Measurements from ENCODE around the gene GABBR2. TPM values are rescaled to one million over a fixed set of nuclear protein-coding genes. Genes with fewer than 3 reads are reported as not detected.

The GABBR2 gene
- total and polyA plus RNA-seq, 4 donors: 0.39 TPM; not detected in 3

DNA sequence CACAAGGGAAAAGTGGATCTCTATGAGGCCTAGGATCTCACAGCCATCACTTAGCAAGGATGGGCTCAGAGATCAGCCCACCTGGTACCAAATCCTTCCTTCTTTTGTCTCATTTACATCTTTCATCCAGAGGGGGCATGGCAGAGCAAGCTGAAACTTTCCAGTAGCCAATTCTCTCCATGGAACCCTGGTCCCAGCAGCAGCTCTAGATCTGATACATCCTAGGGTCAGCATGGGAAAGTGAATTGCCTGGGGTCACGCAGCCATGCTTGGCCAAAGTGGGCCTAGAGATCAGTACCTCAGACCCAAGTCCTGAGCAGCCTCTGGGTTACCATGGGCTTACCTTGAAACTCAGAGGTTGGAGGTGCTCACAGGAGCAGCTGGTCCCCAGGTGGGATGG, 170.5 kb downstream of the GABBR2 start:
- WGBS, 2 donors: 97 to 100% methylated on average over 1 of the region's 1 CpG
- H3K4me3 ChIP-seq (ENCODE audit: low read length in 2 of 2): no peak overlapping the region
- no peaks in the 10 kb centered on the region for H3K27me3 ChIP-seq (ENCODE audit: control insufficient read depth in 1 of 2, insufficient read depth in 2 of 2, low read length in 1 of 2)
- H3K27ac ChIP-seq (ENCODE audit: low read depth in 1 of 2, low read length in 2 of 2): no peak overlapping the region
- ATAC-seq (ENCODE audit: low FRiP score): no peak
- no peaks in the 10 kb centered on the region for H3K4me1 ChIP-seq (ENCODE audit: control insufficient read depth in 1 of 2, insufficient read depth in 2 of 2, low read length in 2 of 2)
- H3K9me3 ChIP-seq (ENCODE audit: control insufficient read depth, low read length): no peaks in the 10 kb centered on the region
- intact Hi-C loops (cut with DNase I): no loop called here
- no peaks in the 10 kb centered on the region for H3K36me3 ChIP-seq (ENCODE audit: control insufficient read depth in 1 of 2, insufficient read depth in 2 of 2, low read length in 1 of 2)
- DNase-seq: no peak

DNA sequence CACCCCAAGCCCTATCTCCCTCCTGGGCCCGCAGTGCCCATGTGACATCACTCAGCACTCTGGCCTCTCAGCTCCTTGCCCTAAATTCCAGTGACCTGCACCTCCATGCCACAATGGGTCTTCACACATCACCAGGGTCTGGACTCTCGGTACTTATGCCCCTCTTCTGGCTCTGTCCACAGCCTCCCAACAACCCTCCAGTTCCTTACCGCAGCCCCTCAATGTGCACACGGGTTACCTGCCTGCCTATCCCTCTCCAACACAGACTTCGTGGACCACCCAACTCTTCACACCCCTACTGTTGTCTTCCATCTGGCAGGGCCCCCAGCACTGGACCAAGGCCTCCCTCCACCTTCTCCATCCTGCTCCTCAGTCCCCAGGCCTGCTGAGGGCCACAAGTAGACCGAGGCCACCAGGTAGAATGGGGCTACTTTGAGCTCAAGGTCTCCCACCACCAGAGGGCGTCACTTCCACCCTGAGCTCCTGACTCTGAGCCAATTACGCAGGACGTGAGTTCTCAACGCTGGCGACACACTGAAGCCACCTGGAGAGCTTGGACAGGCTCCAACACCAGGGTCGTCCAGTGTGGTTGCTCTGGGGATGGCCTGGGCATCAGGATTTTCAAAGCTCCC, 172.1 kb downstream of the GABBR2 start:
- intact Hi-C loops (cut with DNase I): no loop called here
- H3K4me3 ChIP-seq (ENCODE audit: low read length in 2 of 2): no peak overlapping the region
- no peak overlapping the region for H3K27ac ChIP-seq (ENCODE audit: low read depth in 1 of 2, low read length in 2 of 2)
- DNase-seq: peak in 1 of 2 donors; percentile 49
- no peaks in the 10 kb centered on the region for H3K9me3 ChIP-seq (ENCODE audit: control insufficient read depth, low read length)
- 65 to 66% methylated on average over 12 of the region's 12 CpGs for WGBS, 2 donors
- H3K4me1 ChIP-seq (ENCODE audit: control insufficient read depth in 1 of 2, insufficient read depth in 2 of 2, low read length in 2 of 2): no peaks in the 10 kb centered on the region
- ATAC-seq (ENCODE audit: low FRiP score): no peak
- H3K27me3 ChIP-seq (ENCODE audit: control insufficient read depth in 1 of 2, insufficient read depth in 2 of 2, low read length in 1 of 2): no peaks in the 10 kb centered on the region
- H3K36me3 ChIP-seq (ENCODE audit: control insufficient read depth in 1 of 2, insufficient read depth in 2 of 2, low read length in 1 of 2): no peaks in the 10 kb centered on the region

DNA sequence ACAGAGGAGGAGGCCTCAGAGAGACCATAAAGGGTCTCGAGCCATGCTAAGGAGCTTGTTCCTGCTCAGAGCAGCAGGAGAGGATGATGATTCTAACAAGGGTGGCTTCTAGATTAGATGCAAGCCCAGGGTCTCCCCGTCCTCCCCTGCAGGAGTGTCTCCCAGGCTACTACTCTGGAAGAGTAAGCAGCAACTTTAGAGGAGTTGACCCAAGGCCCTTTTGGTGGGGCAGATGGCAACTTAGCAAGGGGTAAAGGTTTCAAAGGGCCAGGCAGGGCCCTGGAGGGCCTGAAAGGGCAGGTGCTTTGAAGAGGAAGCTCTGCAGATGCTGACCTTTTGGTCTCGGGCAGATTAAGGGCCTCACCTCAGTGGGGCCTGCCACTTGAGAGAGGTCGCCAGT, 174.9 kb downstream of the GABBR2 start:
- no peak overlapping the region for H3K4me3 ChIP-seq (ENCODE audit: low read length in 2 of 2)
- no peaks in the 10 kb centered on the region for H3K27me3 ChIP-seq (ENCODE audit: control insufficient read depth in 1 of 2, insufficient read depth in 2 of 2, low read length in 1 of 2)
- 79 to 81% methylated on average over 4 of the region's 4 CpGs for WGBS, 2 donors
- H3K9me3 ChIP-seq (ENCODE audit: control insufficient read depth, low read length): no peaks in the 10 kb centered on the region
- DNase-seq (no peak), ATAC-seq (ENCODE audit: low FRiP score) (no peak)
- H3K4me1 ChIP-seq (ENCODE audit: control insufficient read depth in 1 of 2, insufficient read depth in 2 of 2, low read length in 2 of 2): no peaks in the 10 kb centered on the region
- intact Hi-C loops (cut with DNase I): no loop called here
- H3K36me3 ChIP-seq (ENCODE audit: control insufficient read depth in 1 of 2, insufficient read depth in 2 of 2, low read length in 1 of 2): no peaks in the 10 kb centered on the region
- H3K27ac ChIP-seq (ENCODE audit: low read depth in 1 of 2, low read length in 2 of 2): no peak overlapping the region

DNA sequence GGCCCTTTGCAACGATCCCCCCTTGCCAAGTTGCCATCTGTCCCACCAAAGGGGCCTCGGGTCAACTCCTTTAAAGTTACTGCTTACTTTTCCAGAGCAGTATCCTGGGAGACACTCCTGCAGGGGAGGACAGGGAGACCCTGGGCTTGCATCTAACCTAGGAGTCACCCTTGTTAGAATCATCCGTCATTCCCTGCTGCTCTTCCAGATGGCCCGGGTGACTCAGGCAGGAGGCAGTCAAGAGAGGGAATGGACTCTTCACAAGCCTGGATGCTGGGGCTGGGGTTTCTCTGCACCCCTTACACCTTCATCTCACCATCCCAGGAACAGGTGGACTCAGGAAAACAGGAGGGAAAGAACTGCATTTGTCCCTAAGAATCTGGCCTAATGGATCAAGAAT, 175.6 kb downstream of the GABBR2 start:
- WGBS, 2 donors: 18 to 29% methylated on average over 4 of the region's 4 CpGs
- intact Hi-C loops (cut with DNase I): no loop called here
- Histone ChIP-seq H3K9me3 (ENCODE audit: control insufficient read depth, low read length) (no peaks in the 10 kb centered on the region), H3K4me3 (ENCODE audit: low read length in 2 of 2) (no peak overlapping the region), H3K27me3 (ENCODE audit: control insufficient read depth in 1 of 2, insufficient read depth in 2 of 2, low read length in 1 of 2) (no peaks in the 10 kb centered on the region), H3K36me3 (ENCODE audit: control insufficient read depth in 1 of 2, insufficient read depth in 2 of 2, low read length in 1 of 2) (no peaks in the 10 kb centered on the region), H3K27ac (ENCODE audit: low read depth in 1 of 2, low read length in 2 of 2) (no peak overlapping the region), H3K4me1 (ENCODE audit: control insufficient read depth in 1 of 2, insufficient read depth in 2 of 2, low read length in 2 of 2) (no peaks in the 10 kb centered on the region)
- DNase-seq (no peak), ATAC-seq (ENCODE audit: low FRiP score) (no peak)

DNA sequence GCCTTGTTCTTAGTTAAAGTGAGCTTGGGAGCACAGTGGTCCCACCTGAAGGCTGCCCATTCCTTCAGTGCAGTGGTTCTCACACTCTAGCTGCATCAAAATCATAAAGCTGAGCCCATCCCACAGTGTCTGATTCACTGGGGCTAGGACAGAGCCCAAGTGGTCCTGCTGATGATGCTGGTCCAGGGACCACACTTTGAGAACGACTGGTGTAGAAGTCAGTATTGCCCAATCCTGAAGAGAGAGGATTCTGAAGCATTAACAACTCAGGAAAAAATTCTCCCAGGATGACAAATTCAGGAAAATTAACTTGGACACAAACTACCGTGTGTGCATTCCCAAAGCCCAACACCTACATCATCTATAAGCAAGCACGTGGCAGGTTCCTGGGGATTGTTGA, 176.2 kb downstream of the GABBR2 start:
- H3K27ac ChIP-seq (ENCODE audit: low read depth in 1 of 2, low read length in 2 of 2): no peak overlapping the region
- no peaks in the 10 kb centered on the region for H3K36me3 ChIP-seq (ENCODE audit: control insufficient read depth in 1 of 2, insufficient read depth in 2 of 2, low read length in 1 of 2)
- no peaks in the 10 kb centered on the region for H3K9me3 ChIP-seq (ENCODE audit: control insufficient read depth, low read length)
- no peaks in the 10 kb centered on the region for H3K27me3 ChIP-seq (ENCODE audit: control insufficient read depth in 1 of 2, insufficient read depth in 2 of 2, low read length in 1 of 2)
- no peak overlapping the region for H3K4me3 ChIP-seq (ENCODE audit: low read length in 2 of 2)
- 49 to 55% methylated on average over 3 of the region's 3 CpGs for WGBS, 2 donors
- no peak for ATAC-seq (ENCODE audit: low FRiP score)
- intact Hi-C loops (cut with DNase I): no loop called here
- DNase-seq: no peak
- H3K4me1 ChIP-seq (ENCODE audit: control insufficient read depth in 1 of 2, insufficient read depth in 2 of 2, low read length in 2 of 2): no peaks in the 10 kb centered on the region

DNA sequence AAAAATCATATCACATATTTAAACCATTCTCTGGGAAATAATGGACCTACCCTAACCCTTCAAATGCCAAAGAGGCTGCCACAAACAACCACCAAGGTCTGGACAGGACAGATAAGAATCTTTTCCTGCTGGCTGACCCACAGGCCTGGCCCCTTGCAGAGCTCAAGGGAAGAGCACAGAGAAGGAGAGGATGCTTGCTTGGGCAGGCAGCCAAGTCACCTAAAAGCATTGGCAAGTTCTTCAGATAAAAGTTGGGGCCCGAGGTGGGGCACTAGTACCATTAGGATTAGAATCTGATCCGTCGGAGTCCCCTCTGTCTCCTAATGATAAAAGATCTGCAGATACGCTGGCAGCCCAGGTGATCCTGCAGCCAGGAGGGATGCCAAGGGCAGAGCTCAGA, 176.6 kb downstream of the GABBR2 start:
- DNase-seq: no peak

DNA sequence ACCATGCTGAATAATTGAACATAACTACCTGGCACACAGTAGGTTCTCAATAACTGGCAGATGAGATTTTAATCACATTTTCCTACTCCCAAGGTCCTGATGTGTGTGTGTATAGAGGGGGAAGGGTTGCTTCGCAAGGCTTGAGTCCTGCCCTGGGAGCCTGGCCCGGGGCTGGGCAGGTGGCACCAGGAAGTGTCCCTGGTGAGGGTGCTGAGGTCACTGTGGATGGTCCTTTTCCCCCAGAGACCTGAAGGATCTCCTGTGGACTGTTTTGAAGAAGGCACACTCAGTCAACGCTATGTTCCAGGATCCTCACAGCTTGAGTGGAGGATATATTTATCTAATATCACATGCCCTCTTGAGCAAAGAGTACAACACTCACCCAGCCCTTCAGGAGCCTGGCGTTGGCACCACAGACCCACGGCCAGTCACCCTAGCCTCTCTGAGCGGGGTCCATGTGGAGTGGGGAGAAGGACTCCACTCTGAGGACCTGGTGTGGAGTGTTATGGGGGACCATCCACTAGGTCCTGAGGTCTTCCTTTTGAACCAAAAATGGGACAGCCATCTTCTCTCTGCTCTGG, 177.8 kb downstream of the GABBR2 start:
- Histone ChIP-seq H3K4me1 (ENCODE audit: control insufficient read depth in 1 of 2, insufficient read depth in 2 of 2, low read length in 2 of 2) (no peaks in the 10 kb centered on the region), H3K4me3 (ENCODE audit: low read length in 2 of 2) (no peak overlapping the region), H3K27me3 (ENCODE audit: control insufficient read depth in 1 of 2, insufficient read depth in 2 of 2, low read length in 1 of 2) (no peaks in the 10 kb centered on the region), H3K36me3 (ENCODE audit: control insufficient read depth in 1 of 2, insufficient read depth in 2 of 2, low read length in 1 of 2) (no peaks in the 10 kb centered on the region), H3K27ac (ENCODE audit: low read depth in 1 of 2, low read length in 2 of 2) (no peak overlapping the region), H3K9me3 (ENCODE audit: control insufficient read depth, low read length) (no peaks in the 10 kb centered on the region)
- ATAC-seq (ENCODE audit: low FRiP score): no peak
- intact Hi-C loops (cut with DNase I): no loop called here
- 86 to 87% methylated on average over 6 of the region's 6 CpGs for WGBS, 2 donors
- no peak for DNase-seq

More for the DNA sequence above, 176.6 kb downstream of the GABBR2 start:
- Histone ChIP-seq H3K9me3 (ENCODE audit: control insufficient read depth, low read length) (no peaks in the 10 kb centered on the region), H3K27me3 (ENCODE audit: control insufficient read depth in 1 of 2, insufficient read depth in 2 of 2, low read length in 1 of 2) (no peaks in the 10 kb centered on the region), H3K27ac (ENCODE audit: low read depth in 1 of 2, low read length in 2 of 2) (no peak overlapping the region), H3K4me1 (ENCODE audit: control insufficient read depth in 1 of 2, insufficient read depth in 2 of 2, low read length in 2 of 2) (no peaks in the 10 kb centered on the region), H3K4me3 (ENCODE audit: low read length in 2 of 2) (no peak overlapping the region), H3K36me3 (ENCODE audit: control insufficient read depth in 1 of 2, insufficient read depth in 2 of 2, low read length in 1 of 2) (no peaks in the 10 kb centered on the region)
- WGBS, 2 donors: 69 to 79% methylated on average over 4 of the region's 4 CpGs
- intact Hi-C loops (cut with DNase I): no loop called here
- ATAC-seq (ENCODE audit: low FRiP score): no peak

DNA sequence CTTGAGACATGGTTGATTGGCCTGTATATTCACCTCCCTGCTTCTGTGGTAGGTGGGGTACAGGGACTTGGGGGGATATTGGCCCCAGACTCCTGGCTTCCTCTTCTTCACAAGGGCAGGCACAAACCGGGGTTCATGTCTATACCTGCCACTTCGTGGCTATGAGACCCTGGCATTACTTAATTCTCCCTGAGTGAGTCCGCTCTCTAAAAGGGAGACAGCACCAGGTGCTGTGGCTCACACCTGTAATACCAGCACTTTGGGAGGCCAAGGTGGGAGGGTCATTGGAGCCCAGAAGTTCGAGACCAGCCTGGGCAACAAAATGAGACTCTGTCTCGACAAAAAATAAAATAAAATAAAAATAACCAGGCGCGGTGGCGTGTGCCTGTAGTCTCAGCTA, 178.5 kb downstream of the GABBR2 start:
- DNase-seq: no peak
- Histone ChIP-seq H3K9me3 (ENCODE audit: control insufficient read depth, low read length) (no peaks in the 10 kb centered on the region), H3K4me1 (ENCODE audit: control insufficient read depth in 1 of 2, insufficient read depth in 2 of 2, low read length in 2 of 2) (no peaks in the 10 kb centered on the region), H3K36me3 (ENCODE audit: control insufficient read depth in 1 of 2, insufficient read depth in 2 of 2, low read length in 1 of 2) (no peaks in the 10 kb centered on the region), H3K4me3 (ENCODE audit: low read length in 2 of 2) (no peak overlapping the region), H3K27ac (ENCODE audit: low read depth in 1 of 2, low read length in 2 of 2) (no peak overlapping the region), H3K27me3 (ENCODE audit: control insufficient read depth in 1 of 2, insufficient read depth in 2 of 2, low read length in 1 of 2) (no peaks in the 10 kb centered on the region)
- 74 to 76% methylated on average over 8 of the region's 8 CpGs for WGBS, 2 donors
- ATAC-seq (ENCODE audit: low FRiP score): no peak
- intact Hi-C loops (cut with DNase I): no loop called here

DNA sequence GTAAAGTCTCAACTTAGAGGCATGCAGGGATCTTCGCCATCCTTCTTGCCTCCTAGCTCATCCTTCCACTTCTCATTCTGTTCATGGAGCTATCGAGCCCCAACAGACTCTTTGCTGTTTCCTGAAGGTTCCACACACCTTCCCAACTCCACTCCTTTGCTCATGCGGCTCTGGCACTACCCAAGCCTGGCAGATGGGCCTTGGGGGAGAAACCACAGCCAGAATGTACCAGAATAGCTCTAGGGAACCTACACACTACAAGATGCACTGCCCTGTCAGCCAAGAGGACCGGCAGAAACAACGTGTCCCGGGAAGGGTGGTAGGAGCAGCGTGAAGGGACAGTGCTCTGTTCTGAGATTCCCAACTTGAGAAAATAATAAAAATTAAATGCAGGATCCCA, 178.9 kb downstream of the GABBR2 start:
- no peaks in the 10 kb centered on the region for H3K36me3 ChIP-seq (ENCODE audit: control insufficient read depth in 1 of 2, insufficient read depth in 2 of 2, low read length in 1 of 2)
- no peak overlapping the region for H3K27ac ChIP-seq (ENCODE audit: low read depth in 1 of 2, low read length in 2 of 2)
- H3K4me1 ChIP-seq (ENCODE audit: control insufficient read depth in 1 of 2, insufficient read depth in 2 of 2, low read length in 2 of 2): no peaks in the 10 kb centered on the region
- 84 to 86% methylated on average over 7 of the region's 7 CpGs for WGBS, 2 donors
- ATAC-seq (ENCODE audit: low FRiP score) (no peak), DNase-seq (no peak)
- intact Hi-C loops (cut with DNase I): no loop called here
- no peaks in the 10 kb centered on the region for H3K27me3 ChIP-seq (ENCODE audit: control insufficient read depth in 1 of 2, insufficient read depth in 2 of 2, low read length in 1 of 2)
- H3K9me3 ChIP-seq (ENCODE audit: control insufficient read depth, low read length): no peaks in the 10 kb centered on the region
- no peak overlapping the region for H3K4me3 ChIP-seq (ENCODE audit: low read length in 2 of 2)
